NCI-H1930 (cell line): Measurements from ENCODE around the gene ARHGAP26.

Experiments used
- DNase-seq, 2 experiments: peaks; one replicate each; lab custom pipeline; 2025; lab: John Stamatoyannopoulos, UW

The ARHGAP26 gene

GRCh38 chr5:143243103-143243502, 472.9 kb downstream of the ARHGAP26 start:
- no peak for DNase-seq

DNA sequence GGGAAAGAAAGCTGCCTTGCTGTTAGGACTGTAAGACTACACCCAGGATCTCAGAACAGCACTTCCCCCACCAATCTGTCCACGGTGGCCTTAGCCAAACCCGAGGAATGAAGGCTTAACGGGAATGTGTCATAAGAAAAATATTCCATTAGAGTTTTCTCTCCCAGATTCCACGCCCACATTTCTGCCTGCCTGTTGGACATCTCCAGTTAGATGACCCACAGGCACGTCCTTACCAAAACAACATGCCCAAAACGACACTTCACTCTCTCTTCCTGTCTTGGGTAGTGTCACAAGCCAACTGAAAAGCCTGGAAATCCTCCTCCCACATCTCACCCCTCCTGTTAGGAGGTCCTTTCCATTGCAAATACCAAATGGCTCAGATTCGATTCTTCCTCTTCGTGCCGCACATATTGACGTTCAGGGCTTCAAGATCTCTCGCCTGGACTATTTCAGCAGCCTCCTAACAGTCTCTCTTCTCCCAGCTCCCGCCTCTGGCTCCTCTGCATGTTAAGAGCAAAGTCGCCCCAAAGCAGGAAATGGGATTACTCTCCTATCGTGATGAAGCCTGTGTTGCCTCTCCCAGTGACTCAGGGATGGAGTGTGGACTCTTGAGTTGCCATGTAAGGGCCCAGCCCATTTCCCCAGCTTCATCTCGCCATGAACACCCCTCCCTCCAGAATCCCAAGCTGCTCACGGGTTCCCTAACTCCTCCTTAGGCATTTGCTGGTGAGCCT, 474.0 kb downstream of the ARHGAP26 start:
- no peak for DNase-seq

GRCh38 chr5:143244990-143245389, 474.8 kb downstream of the ARHGAP26 start:
- DNase-seq = no peak

GRCh38 chr5:143245929-143246561, 475.9 kb downstream of the ARHGAP26 start:
- DNase-seq = no peak

DNA sequence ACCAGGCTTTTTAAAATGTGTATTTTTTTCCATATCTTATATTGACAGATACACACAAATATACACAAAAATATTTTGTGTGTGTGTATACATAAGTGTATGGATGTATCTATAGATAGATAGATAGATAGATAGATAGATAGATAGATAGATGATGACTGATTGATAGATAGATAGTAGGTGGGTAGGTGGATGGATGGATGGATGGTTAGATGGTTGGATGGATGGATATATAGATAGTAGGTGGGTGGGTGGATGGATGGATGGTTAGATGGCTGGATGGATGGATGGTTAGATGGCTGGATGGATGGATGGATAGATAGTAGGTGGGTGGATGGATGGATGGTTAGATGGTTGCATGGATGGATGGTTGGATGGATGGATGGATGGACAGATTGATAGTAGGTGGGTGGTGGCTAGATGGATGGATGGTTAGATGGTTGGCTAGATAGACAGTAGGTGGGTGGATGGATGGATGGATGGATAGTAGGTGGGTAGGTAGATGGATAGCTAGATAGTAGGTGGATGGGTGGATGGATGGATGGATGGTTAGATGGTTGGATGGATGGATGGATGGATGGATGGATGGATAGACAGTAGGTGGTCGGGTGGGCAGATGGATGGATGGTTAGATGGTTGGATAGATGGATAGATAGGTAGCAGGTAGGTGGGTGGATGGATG, 477.1 kb downstream of the ARHGAP26 start:
- DNase-seq = no peak

GRCh38 chr5:143248391-143248790, 478.2 kb downstream of the ARHGAP26 start:
- no peak for DNase-seq

- DNase-seq = no peak
Observed at GRCh38 chr5:143248822-143249579, 478.8 kb downstream of the ARHGAP26 start.

GRCh38 chr5:143249851-143250250, 479.7 kb downstream of the ARHGAP26 start:
- DNase-seq = no peak

- DNase-seq = no peak
Observed at GRCh38 chr5:143251190-143251589, 481.0 kb downstream of the ARHGAP26 start.

DNA sequence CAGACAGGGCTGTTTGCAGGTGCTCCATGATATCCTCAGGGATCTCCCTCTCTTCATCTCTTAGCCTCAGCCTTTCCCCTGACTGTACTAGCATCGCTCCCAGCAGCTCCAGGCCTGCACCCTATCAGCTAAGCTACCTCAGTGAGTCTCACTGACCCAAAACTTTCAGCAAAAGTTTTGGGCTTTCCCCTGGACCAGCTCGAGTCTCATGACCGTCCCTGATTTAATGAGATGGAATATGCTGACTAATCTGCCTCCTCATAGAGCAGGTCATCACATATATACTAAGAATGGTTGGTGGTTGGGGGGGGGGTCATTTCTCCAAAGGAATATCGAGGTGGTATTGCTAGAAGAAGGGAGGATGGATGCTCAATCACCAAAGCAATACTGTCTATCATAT, 481.8 kb downstream of the ARHGAP26 start:
- DNase-seq = no peak

DNA sequence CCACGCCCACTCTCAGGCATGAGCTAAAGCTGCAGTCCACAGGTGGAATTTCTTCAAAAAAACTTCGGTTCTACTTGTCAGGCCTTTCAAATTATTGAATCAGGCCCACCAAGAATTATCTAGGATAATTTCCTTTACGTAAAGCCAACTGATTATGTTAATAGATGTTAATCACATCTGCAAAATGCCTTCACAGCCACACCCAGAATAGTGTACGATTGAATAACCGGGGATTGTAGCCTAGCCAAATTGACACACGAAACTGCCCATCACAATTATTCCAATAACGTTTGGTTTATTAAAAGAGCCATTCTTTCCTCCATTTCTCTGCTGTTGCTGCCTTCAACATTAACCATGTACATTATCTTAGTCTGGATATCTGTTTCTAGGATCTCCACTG, 484.6 kb downstream of the ARHGAP26 start:
- DNase-seq = no peak

- no peak for DNase-seq
Observed at GRCh38 chr5:143258559-143259253, 488.5 kb downstream of the ARHGAP26 start.

DNA sequence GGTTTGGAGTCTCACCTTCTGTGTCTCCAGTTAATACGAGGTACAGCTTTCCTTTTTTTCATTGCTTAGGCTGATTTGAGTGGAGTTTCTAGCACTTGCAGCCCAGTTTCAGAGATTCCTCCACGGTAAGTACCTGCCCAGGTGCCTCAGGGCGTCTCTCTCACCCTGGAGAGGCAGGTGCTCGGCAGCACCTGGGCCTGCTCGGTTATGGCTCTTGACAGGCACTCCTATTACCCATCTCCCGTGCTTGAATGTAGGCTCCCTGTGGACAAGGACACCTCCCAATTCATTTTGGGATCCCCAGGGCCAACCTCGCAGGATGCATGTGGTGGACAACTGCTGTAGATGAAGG, 489.1 kb downstream of the ARHGAP26 start:
- no peak for DNase-seq

- DNase-seq = no peak
Observed at GRCh38 chr5:143261748-143262392, 491.7 kb downstream of the ARHGAP26 start.

GRCh38 chr5:143262393-143263174, 492.4 kb downstream of the ARHGAP26 start:
- no peak for DNase-seq

GRCh38 chr5:143263272-143263810, 493.2 kb downstream of the ARHGAP26 start:
- DNase-seq = no peak

- no peak for DNase-seq
Observed at GRCh38 chr5:143265995-143266394, 495.8 kb downstream of the ARHGAP26 start.

DNA sequence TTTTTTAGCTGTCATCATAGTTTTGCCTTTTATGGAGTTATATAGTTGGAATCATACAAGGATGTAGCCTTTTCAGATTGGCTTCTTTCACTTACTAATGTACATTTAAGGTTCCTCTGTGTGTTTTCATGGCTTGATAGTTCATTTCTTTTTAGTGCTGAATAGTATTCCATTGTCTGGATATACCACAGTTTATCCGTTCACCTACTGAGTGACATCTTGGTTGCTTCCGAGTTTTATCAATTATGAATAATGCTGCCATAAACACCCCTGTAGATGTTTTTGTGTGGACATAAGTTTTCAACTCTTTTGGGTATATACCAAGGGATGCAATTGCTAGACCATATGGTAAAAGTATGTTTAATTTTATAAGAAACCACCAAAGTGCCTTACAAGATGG, 497.0 kb downstream of the ARHGAP26 start:
- DNase-seq = no peak

DNA sequence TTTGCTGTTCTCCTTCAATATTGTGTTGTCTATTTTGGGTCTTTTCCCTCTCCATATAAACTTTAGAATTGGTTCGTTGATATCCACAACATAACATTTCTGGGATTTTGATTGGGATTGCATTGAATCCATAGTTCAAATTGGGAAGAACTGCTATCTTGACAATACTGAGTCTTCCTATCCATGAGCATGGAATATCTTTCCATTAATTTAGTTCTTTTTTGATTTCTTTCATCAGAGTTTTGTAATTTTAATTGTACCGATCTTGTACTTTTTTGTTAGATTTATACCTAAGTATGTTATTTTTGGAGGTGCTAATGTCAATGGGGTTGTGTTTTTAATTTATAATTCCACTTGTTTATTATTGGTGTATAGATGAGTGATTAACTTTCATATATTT, 498.2 kb downstream of the ARHGAP26 start:
- no peak for DNase-seq

- no peak for DNase-seq
Observed at GRCh38 chr5:143271431-143271830, 501.3 kb downstream of the ARHGAP26 start.
